PC-9 (cell line): ENCODE measurements around the gene LAG3. TPM values are rescaled to one million over a fixed set of nuclear protein-coding genes. Genes with fewer than 3 reads are reported as not detected.

ENCODE experiments used
- BruUV-seq: library from RNA; stranded (reverse); fragments of 400-500 nt; replicated peaks from 2 replicates; lab custom pipeline; 2021; lab: Mats Ljungman, UMichigan
- CTCF ChIA-PET: fragments of 300-600 bp; sonication (Branson Sonifier 250); formaldehyde crosslinking; loops from one replicate; lab custom pipeline; 2022; ENCODE audit warnings: antibody characterized with exemption; lab: Charles Lee
- POLR2A ChIA-PET: fragments of 300-600 bp; sonication (Branson Sonifier 250); formaldehyde crosslinking; loops from one replicate; lab custom pipeline; 2022; ENCODE audit warnings: antibody characterized with exemption; ENCODE audit not compliant: unreplicated experiment; lab: Charles Lee
- DNase-seq, 2 experiments: peaks; one replicate each; pipeline versions ENCODE4 v3.0.0 to v3.0.0-alpha.2; 2015 to 2022; ENCODE audit warnings: mixed read lengths in 1 of 2
- H2AFZ ChIP-seq: fragments of 200-600 bp; sonication (generic); 2 replicates; pipeline ENCODE4 v1.8.1; 2017; ENCODE audit warnings: antibody characterized with exemption
- H3F3A ChIP-seq: fragments of 200-600 bp; sonication (generic); 2 replicates; pipeline ENCODE4 v1.8.1; 2017; ENCODE audit warnings: antibody characterized with exemption, mild to moderate bottlenecking, low read depth; ENCODE audit not compliant: insufficient read depth
- H3K27ac ChIP-seq: fragments of 200-600 bp; sonication (generic); 2 replicates; pipeline ENCODE4 v1.6.1; 2016; ENCODE audit warnings: mixed run types
- H3K27me3 ChIP-seq: fragments of 200-600 bp; sonication (generic); 2 replicates; pipeline ENCODE4 v1.6.1; 2016; ENCODE audit warnings: low read depth, mixed run types; ENCODE audit not compliant: insufficient read depth
- H3K36me3 ChIP-seq: fragments of 200-600 bp; sonication (generic); 2 replicates; pipeline ENCODE4 v1.6.1; 2016; ENCODE audit warnings: low read depth, mixed run types
- H3K4me1 ChIP-seq: fragments of 200-600 bp; sonication (generic); replicated peaks from 2 replicates; pipeline ENCODE4 v1.6.1; 2016; ENCODE audit warnings: mixed run types; ENCODE audit not compliant: insufficient read depth
- H3K4me2 ChIP-seq: fragments of 200-600 bp; sonication (generic); 2 replicates; pipeline ENCODE4 v1.6.1; 2017; ENCODE audit warnings: mixed run types
- H3K4me3 ChIP-seq: fragments of 200-600 bp; sonication (generic); 2 replicates; pipeline ENCODE4 v1.6.1; 2016; ENCODE audit warnings: mixed run types
- H3K79me2 ChIP-seq: fragments of 200-600 bp; sonication (generic); 2 replicates; pipeline ENCODE4 v1.6.1; 2017; ENCODE audit warnings: low read depth, mixed run types
- H3K9me2 ChIP-seq: fragments of 200-600 bp; sonication (generic); 2 replicates; pipeline ENCODE4 v1.8.1; 2017; ENCODE audit warnings: mild to moderate bottlenecking; ENCODE audit not compliant: insufficient read depth
- H3K9me3 ChIP-seq: fragments of 200-600 bp; sonication (generic); 2 replicates; pipeline ENCODE4 v1.8.1; 2016; ENCODE audit warnings: low read depth; ENCODE audit not compliant: insufficient read depth
- H4K20me1 ChIP-seq: fragments of 200-600 bp; sonication (generic); 2 replicates; pipeline ENCODE4 v1.8.1; 2017; ENCODE audit not compliant: insufficient read depth
- EZH2 ChIP-seq: fragments of 200-600 bp; sonication (generic); IDR thresholded peaks from 2 replicates; pipeline ENCODE4 v1.8.0; 2017; ENCODE audit warnings: antibody characterized with exemption, low read depth
- intact Hi-C: fragments of 100-400 bp; cut with micrococcal nuclease; formaldehyde crosslinking; loops from one replicate; pipeline ENCODE4 v1.10.0; 2022; ENCODE audit not compliant: unreplicated experiment
- total RNA-seq: library from RNA; stranded (reverse); gene quantifications from 2 replicates; pipeline ENCODE4 v1.2.3, GENCODE V29; 2021
- TF ChIP-seq, protein P1 (sequence below): fragments of 200-600 bp; sonication (generic); conservative IDR thresholded peaks from 2 replicates; pipeline ENCODE4 v1.6.1; 2017; ENCODE audit warnings: mixed run types, antibody characterized with exemption, mild to moderate bottlenecking, moderate library complexity

LAG3 gene
- total RNA-seq, 1 experiment from 2014 or later, result 10.5 TPM

DNA sequence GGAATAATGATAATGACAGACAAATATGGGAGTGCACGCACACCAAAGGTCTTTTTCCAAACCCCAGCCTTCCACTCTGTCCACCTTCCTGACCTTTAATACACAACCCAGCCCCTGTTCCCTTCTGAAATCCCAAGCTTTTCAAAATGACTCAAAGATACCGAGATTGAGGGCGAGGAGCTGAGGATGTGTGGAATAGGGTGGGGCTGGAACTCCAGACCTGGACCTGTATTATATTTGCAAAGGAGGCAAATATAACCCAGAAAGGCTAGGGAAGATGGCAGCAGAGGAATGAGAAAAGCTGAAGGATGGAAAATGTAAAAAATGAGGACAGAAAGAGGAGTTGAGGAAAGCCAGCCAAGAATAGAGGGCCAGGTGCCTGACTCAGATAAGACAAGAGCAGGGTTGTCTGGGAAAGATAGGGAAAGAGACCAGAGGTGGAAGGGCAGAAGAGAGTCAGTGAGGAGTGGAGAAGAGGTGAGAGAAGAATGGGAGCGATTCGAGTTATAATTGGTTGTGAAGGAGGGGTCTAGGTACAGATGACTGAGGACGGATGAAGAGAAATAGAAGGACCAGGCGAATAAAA, 7.2 kb upstream of the LAG3 start:
- intact Hi-C loops, result loop anchor here (2.0 kb wide), 1 partner anchor 76 kb away; the partner anchor contains the start of gene ZNF384
- POLR2A ChIA-PET, result interaction anchor here (0.6 to 2.6 kb wide), 5 partner anchors 12 to 711 kb away, joined by 3 to 59 read pairs (median 9); partner anchors contain the start of genes CDCA3, MLF2 and USP5
- H3K4me2 ChIP-seq, result peak overlapping the region; percentile 77
- H3K36me3 ChIP-seq, result no peaks in the 10 kb centered on the region
- H3K27me3 ChIP-seq, result no peaks in the 10 kb centered on the region
- H3K27ac ChIP-seq, result peak overlapping the region; percentile 17; the same call in 1 of the 2 replicates
- no peaks in the 10 kb centered on the region for H3K9me3 ChIP-seq
- CTCF ChIA-PET, result interaction anchor here (0.6 to 4.8 kb wide), 4 partner anchors 12 to 306 kb away, joined by 3 to 83 read pairs (median 10); partner anchors contain the start of genes CDCA3, LPAR5, MLF2 and USP5
- TF ChIP-seq, protein P1, sequence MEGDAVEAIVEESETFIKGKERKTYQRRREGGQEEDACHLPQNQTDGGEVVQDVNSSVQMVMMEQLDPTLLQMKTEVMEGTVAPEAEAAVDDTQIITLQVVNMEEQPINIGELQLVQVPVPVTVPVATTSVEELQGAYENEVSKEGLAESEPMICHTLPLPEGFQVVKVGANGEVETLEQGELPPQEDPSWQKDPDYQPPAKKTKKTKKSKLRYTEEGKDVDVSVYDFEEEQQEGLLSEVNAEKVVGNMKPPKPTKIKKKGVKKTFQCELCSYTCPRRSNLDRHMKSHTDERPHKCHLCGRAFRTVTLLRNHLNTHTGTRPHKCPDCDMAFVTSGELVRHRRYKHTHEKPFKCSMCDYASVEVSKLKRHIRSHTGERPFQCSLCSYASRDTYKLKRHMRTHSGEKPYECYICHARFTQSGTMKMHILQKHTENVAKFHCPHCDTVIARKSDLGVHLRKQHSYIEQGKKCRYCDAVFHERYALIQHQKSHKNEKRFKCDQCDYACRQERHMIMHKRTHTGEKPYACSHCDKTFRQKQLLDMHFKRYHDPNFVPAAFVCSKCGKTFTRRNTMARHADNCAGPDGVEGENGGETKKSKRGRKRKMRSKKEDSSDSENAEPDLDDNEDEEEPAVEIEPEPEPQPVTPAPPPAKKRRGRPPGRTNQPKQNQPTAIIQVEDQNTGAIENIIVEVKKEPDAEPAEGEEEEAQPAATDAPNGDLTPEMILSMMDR, result no peak
- TF ChIP-seq EZH2, result no peak
- peaks cover 36% of the 10 kb centered on the region for H3K4me1 ChIP-seq
- peak overlapping the region; percentile 70; the same call in 1 of the 2 replicates for H3K4me3 ChIP-seq
- H3K79me2 ChIP-seq, result peaks cover 25% of the 10 kb centered on the region
- peaks cover 19% of the 10 kb centered on the region; the same call in 1 of the 2 replicates for H4K20me1 ChIP-seq
- H3K9me2 ChIP-seq, result no peaks in the 10 kb centered on the region
- H2AFZ ChIP-seq, result peak overlapping the region; percentile 52; the same call in 1 of the 2 replicates
- DNase-seq, result no peak
- no TSS peak for BruUV-seq
- peaks cover 33% of the 10 kb centered on the region for H3F3A ChIP-seq

DNA sequence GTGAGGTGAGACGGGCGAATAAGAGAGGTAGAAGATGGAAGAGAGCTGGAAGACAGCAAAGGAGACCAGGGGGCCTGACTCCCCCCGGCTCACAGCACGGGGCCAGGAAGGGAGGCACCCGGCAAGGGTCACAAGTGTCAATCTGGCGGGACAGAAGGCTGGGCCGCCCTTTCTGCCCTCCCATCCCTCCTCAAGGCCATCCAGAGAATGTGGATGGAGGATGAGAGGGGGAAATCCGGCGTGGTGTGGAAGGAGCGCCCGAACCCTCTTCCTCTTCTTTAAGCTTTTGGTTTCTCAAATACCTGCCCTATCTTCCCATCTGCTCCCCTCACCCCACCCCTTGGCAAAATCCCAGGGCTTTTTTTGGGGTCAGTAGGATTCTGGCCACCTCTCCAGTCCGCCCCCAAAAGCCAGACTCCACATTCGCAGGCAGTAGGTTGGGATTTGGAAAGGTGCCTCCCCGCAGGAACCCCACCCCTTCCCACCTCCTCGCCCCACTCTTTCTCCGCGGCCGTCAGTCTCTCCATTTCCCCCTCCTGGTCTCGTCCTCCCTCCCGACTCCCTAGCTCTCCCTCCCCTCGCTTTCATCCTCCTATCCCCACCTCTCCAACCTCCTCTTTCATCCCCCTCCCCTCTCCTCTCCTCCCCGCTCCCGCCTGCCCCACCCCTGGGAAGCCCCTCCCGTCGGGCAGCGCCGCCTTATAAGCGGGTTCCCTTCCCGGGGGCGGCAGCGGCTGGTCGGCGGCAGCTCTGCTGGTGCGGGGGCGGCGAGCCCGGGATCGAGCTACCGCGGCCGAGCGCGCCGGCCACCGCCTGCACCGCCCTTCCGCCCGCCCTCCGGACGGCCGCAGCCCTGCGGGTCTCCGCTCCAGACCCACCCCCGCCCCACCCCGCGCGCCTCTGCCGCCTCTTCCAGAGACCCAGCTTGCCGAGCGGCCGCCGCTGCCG, 6.4 kb upstream of the LAG3 start, which contains the start of gene PTMS:
Gene PTMS (plus strand): TSS at position 730 of the 948 bp plus-strand sequence. CDS start 343 bp downstream, outside the sequence.
- TF ChIP-seq EZH2, result no peak
- TF ChIP-seq, protein P1, result no peak
- CTCF ChIA-PET, result interaction anchor here (0.5 to 4.8 kb wide), 9 partner anchors 13 to 152 kb away, joined by 3 to 83 read pairs (median 7); partner anchors contain the start of genes CDCA3, LPAR5, MLF2 and USP5
- peak within 1 kb of the TSS; percentile 70 for H3K4me3 ChIP-seq
- peak within 1 kb of the TSS; percentile 54 for H3K27ac ChIP-seq
- POLR2A ChIA-PET, result interaction anchor here (0.5 to 2.6 kb wide), 27 partner anchors 10 to 819 kb away, joined by 3 to 59 read pairs (median 5); partner anchors contain the start of genes CDCA3, COPS7A, MLF2 and USP5
- peak; percentile 80 to 97 for DNase-seq
- H3F3A ChIP-seq, result peaks cover 40% of the 10 kb centered on the region
- no peaks in the 10 kb centered on the region for H3K36me3 ChIP-seq
- H3K4me1 ChIP-seq, result peaks cover 36% of the 10 kb centered on the region
- H3K9me3 ChIP-seq, result no peaks in the 10 kb centered on the region
- peak within 1 kb of the TSS; percentile 82 for H3K4me2 ChIP-seq
- BruUV-seq, result TSS peak; percentile 50
- H3K79me2 ChIP-seq, result peaks cover 25% of the 10 kb centered on the region
- H3K9me2 ChIP-seq, result no peaks in the 10 kb centered on the region
- H3K27me3 ChIP-seq, result no peaks in the 10 kb centered on the region
- peaks cover 19% of the 10 kb centered on the region for H4K20me1 ChIP-seq
- intact Hi-C loops, result loop anchor here (1.0 to 2.0 kb wide), 2 partner anchors 77 to 86 kb away; partner anchors contain the start of genes USP5 and ZNF384
- peak within 1 kb of the TSS; percentile 80 for H2AFZ ChIP-seq
